ENCODE data around the gene WDR93. TPM values are rescaled to one million over a fixed set of nuclear protein-coding genes. Genes with fewer than 3 reads are reported as not detected.

The WDR93 gene
- total RNA-seq, 1 donor from 2014 or later, result not detected

GRCh38 chr15:89754361-89755154, 63.9 kb downstream of the WDR93 start:
- Mint-ChIP-seq H3K36me3 (ENCODE audit: unreplicated experiment) (no peaks in the 10 kb centered on the region), H3K9me3 (ENCODE audit: unreplicated experiment) (no peaks in the 10 kb centered on the region), H3K4me1 (ENCODE audit: low read depth, unreplicated experiment) (no peaks in the 10 kb centered on the region), H3K27ac (ENCODE audit: unreplicated experiment) (no peak overlapping the region), H3K27me3 (ENCODE audit: unreplicated experiment) (peaks cover 5% of the 10 kb centered on the region), H3K4me3 (ENCODE audit: unreplicated experiment) (no peak overlapping the region)
- DNase-seq, result no peak
- no peak for TF ChIP-seq CTCF (IDR thresholded peaks at IDR 0.05; ENCODE audit: partially characterized antibody, unreplicated experiment)

GRCh38 chr15:89755701-89756100, 65.1 kb downstream of the WDR93 start:
- TF ChIP-seq CTCF (IDR thresholded peaks at IDR 0.05; ENCODE audit: partially characterized antibody, unreplicated experiment), result no peak
- DNase-seq, result no peak
- Mint-ChIP-seq H3K4me3 (ENCODE audit: unreplicated experiment) (no peak overlapping the region), H3K36me3 (ENCODE audit: unreplicated experiment) (no peaks in the 10 kb centered on the region), H3K4me1 (ENCODE audit: low read depth, unreplicated experiment) (no peaks in the 10 kb centered on the region), H3K9me3 (ENCODE audit: unreplicated experiment) (peaks cover 2% of the 10 kb centered on the region), H3K27me3 (ENCODE audit: unreplicated experiment) (peaks cover 6% of the 10 kb centered on the region), H3K27ac (ENCODE audit: unreplicated experiment) (no peak overlapping the region)

GRCh38 chr15:89756897-89757296, 66.3 kb downstream of the WDR93 start:
- H3K4me3 Mint-ChIP-seq (ENCODE audit: unreplicated experiment), result no peak overlapping the region
- DNase-seq, result no peak
- peaks cover 2% of the 10 kb centered on the region for H3K9me3 Mint-ChIP-seq (ENCODE audit: unreplicated experiment)
- H3K4me1 Mint-ChIP-seq (ENCODE audit: low read depth, unreplicated experiment), result no peaks in the 10 kb centered on the region
- no peak overlapping the region for H3K27ac Mint-ChIP-seq (ENCODE audit: unreplicated experiment)
- no peak for TF ChIP-seq CTCF (IDR thresholded peaks at IDR 0.05; ENCODE audit: partially characterized antibody, unreplicated experiment)
- peaks cover 8% of the 10 kb centered on the region for H3K27me3 Mint-ChIP-seq (ENCODE audit: unreplicated experiment)
- no peaks in the 10 kb centered on the region for H3K36me3 Mint-ChIP-seq (ENCODE audit: unreplicated experiment)

- Mint-ChIP-seq H3K4me1 (ENCODE audit: low read depth, unreplicated experiment) (no peaks in the 10 kb centered on the region), H3K27me3 (ENCODE audit: unreplicated experiment) (peaks cover 8% of the 10 kb centered on the region), H3K9me3 (ENCODE audit: unreplicated experiment) (peaks cover 2% of the 10 kb centered on the region), H3K4me3 (ENCODE audit: unreplicated experiment) (no peak overlapping the region), H3K36me3 (ENCODE audit: unreplicated experiment) (no peaks in the 10 kb centered on the region), H3K27ac (ENCODE audit: unreplicated experiment) (no peak overlapping the region)
- TF ChIP-seq CTCF (IDR thresholded peaks at IDR 0.05; ENCODE audit: partially characterized antibody, unreplicated experiment), result no peak
- no peak for DNase-seq
Observed at GRCh38 chr15:89758283-89758682, 67.7 kb downstream of the WDR93 start.

- no peak for DNase-seq
- peaks cover 2% of the 10 kb centered on the region for H3K9me3 Mint-ChIP-seq (ENCODE audit: unreplicated experiment)
- H3K27me3 Mint-ChIP-seq (ENCODE audit: unreplicated experiment), result peaks cover 8% of the 10 kb centered on the region
- no peak overlapping the region for H3K27ac Mint-ChIP-seq (ENCODE audit: unreplicated experiment)
- no peak for TF ChIP-seq CTCF (IDR thresholded peaks at IDR 0.05; ENCODE audit: partially characterized antibody, unreplicated experiment)
- H3K36me3 Mint-ChIP-seq (ENCODE audit: unreplicated experiment), result no peaks in the 10 kb centered on the region
- no peaks in the 10 kb centered on the region for H3K4me1 Mint-ChIP-seq (ENCODE audit: low read depth, unreplicated experiment)
- no peak overlapping the region for H3K4me3 Mint-ChIP-seq (ENCODE audit: unreplicated experiment)
Observed at GRCh38 chr15:89758981-89759380, 68.4 kb downstream of the WDR93 start.

All from glutamatergic neuron (in vitro differentiated cells).